T-helper 1 cell treated with Interleukin-12 subunit alpha and Interleukin-12 subunit beta and Interleukin-4 antibody, amounts not matched to agents 30 μg/mL and 1 μg/mL, for 36 hours (primary cell): ENCODE results near the gene PLIN4.

Experiments used
- H3K27ac Mint-ChIP-seq: one replicate; pipeline ENCODE4 v1.8.0; 2021; ENCODE audit warnings: mild to moderate bottlenecking, mixed read lengths
- H3K27me3 Mint-ChIP-seq: one replicate; pipeline ENCODE4 v1.8.0; 2021; ENCODE audit warnings: low read depth, mixed read lengths
- H3K36me3 Mint-ChIP-seq: one replicate; pipeline ENCODE4 v1.8.0; 2021; ENCODE audit warnings: low read depth, mixed read lengths
- H3K4me1 Mint-ChIP-seq: one replicate; pipeline ENCODE4 v1.8.0; 2021; ENCODE audit warnings: low read depth, mixed read lengths
- H3K4me3 Mint-ChIP-seq: one replicate; pipeline ENCODE4 v1.8.0; 2021; ENCODE audit warnings: mild to moderate bottlenecking, moderate library complexity, mixed read lengths
- H3K9me3 Mint-ChIP-seq: one replicate; pipeline ENCODE4 v1.8.0; 2021; ENCODE audit warnings: mixed read lengths

PLIN4 gene

GRCh38 chr19:4500841-4501591 is 17.3 kb downstream of the PLIN4 start:
- Mint-ChIP-seq H3K9me3 (no peaks in the 10 kb centered on the region), H3K36me3 (peaks cover 7% of the 10 kb centered on the region), H3K4me3 (no peak overlapping the region), H3K4me1 (peaks cover 2% of the 10 kb centered on the region), H3K27me3 (no peaks in the 10 kb centered on the region), H3K27ac (no peak overlapping the region)

GRCh38 chr19:4499855-4500254 is 18.4 kb downstream of the PLIN4 start:
- no peaks in the 10 kb centered on the region for H3K9me3 Mint-ChIP-seq
- no peaks in the 10 kb centered on the region for H3K27me3 Mint-ChIP-seq
- H3K27ac Mint-ChIP-seq, result no peak overlapping the region
- no peaks in the 10 kb centered on the region for H3K4me1 Mint-ChIP-seq
- peaks cover 2% of the 10 kb centered on the region for H3K36me3 Mint-ChIP-seq
- H3K4me3 Mint-ChIP-seq, result no peak overlapping the region

- no peaks in the 10 kb centered on the region for H3K4me1 Mint-ChIP-seq
- peaks cover 2% of the 10 kb centered on the region for H3K36me3 Mint-ChIP-seq
- H3K9me3 Mint-ChIP-seq, result no peaks in the 10 kb centered on the region
- H3K4me3 Mint-ChIP-seq, result no peak overlapping the region
- H3K27ac Mint-ChIP-seq, result no peak overlapping the region
- H3K27me3 Mint-ChIP-seq, result no peaks in the 10 kb centered on the region
These were observed 19.0 kb downstream of the PLIN4 start for GRCh38 chr19:4499318-4499717.

GRCh38 chr19:4498694-4499093 is 19.6 kb downstream of the PLIN4 start:
- no peaks in the 10 kb centered on the region for H3K27me3 Mint-ChIP-seq
- peaks cover 2% of the 10 kb centered on the region for H3K36me3 Mint-ChIP-seq
- H3K4me3 Mint-ChIP-seq, result no peak overlapping the region
- H3K9me3 Mint-ChIP-seq, result no peaks in the 10 kb centered on the region
- H3K27ac Mint-ChIP-seq, result no peak overlapping the region
- no peaks in the 10 kb centered on the region for H3K4me1 Mint-ChIP-seq

GRCh38 chr19:4497770-4498389 is 20.4 kb downstream of the PLIN4 start:
- H3K4me1 Mint-ChIP-seq, result no peaks in the 10 kb centered on the region
- no peaks in the 10 kb centered on the region for H3K9me3 Mint-ChIP-seq
- peaks cover 2% of the 10 kb centered on the region for H3K36me3 Mint-ChIP-seq
- H3K27me3 Mint-ChIP-seq, result no peaks in the 10 kb centered on the region
- H3K4me3 Mint-ChIP-seq, result no peak overlapping the region
- H3K27ac Mint-ChIP-seq, result no peak overlapping the region

GRCh38 chr19:4496304-4496703 is 22.0 kb downstream of the PLIN4 start:
- Mint-ChIP-seq H3K27ac (no peak overlapping the region), H3K36me3 (peaks cover 2% of the 10 kb centered on the region), H3K4me1 (no peaks in the 10 kb centered on the region), H3K27me3 (no peaks in the 10 kb centered on the region), H3K4me3 (no peak overlapping the region), H3K9me3 (no peaks in the 10 kb centered on the region)

- no peak overlapping the region for H3K27ac Mint-ChIP-seq
- no peaks in the 10 kb centered on the region for H3K4me1 Mint-ChIP-seq
- no peak overlapping the region for H3K4me3 Mint-ChIP-seq
- no peaks in the 10 kb centered on the region for H3K27me3 Mint-ChIP-seq
- H3K9me3 Mint-ChIP-seq, result no peaks in the 10 kb centered on the region
- peaks cover 4% of the 10 kb centered on the region for H3K36me3 Mint-ChIP-seq
These were observed 22.8 kb downstream of the PLIN4 start for GRCh38 chr19:4495471-4495870.

GRCh38 chr19:4494691-4495064 is 23.6 kb downstream of the PLIN4 start:
- no peaks in the 10 kb centered on the region for H3K4me1 Mint-ChIP-seq
- peak overlapping the region; percentile 52 for H3K27ac Mint-ChIP-seq
- no peaks in the 10 kb centered on the region for H3K9me3 Mint-ChIP-seq
- H3K4me3 Mint-ChIP-seq, result no peak overlapping the region
- H3K27me3 Mint-ChIP-seq, result no peaks in the 10 kb centered on the region
- H3K36me3 Mint-ChIP-seq, result peaks cover 9% of the 10 kb centered on the region

GRCh38 chr19:4493929-4494690 is 24.2 kb downstream of the PLIN4 start:
- Mint-ChIP-seq H3K27ac (no peak overlapping the region), H3K4me3 (no peak overlapping the region), H3K36me3 (peaks cover 11% of the 10 kb centered on the region), H3K9me3 (no peaks in the 10 kb centered on the region), H3K4me1 (no peaks in the 10 kb centered on the region), H3K27me3 (no peaks in the 10 kb centered on the region)

- Mint-ChIP-seq H3K9me3 (no peaks in the 10 kb centered on the region), H3K27me3 (no peaks in the 10 kb centered on the region), H3K36me3 (peaks cover 12% of the 10 kb centered on the region), H3K4me1 (no peaks in the 10 kb centered on the region), H3K4me3 (no peak overlapping the region), H3K27ac (no peak overlapping the region)
These were observed 25.0 kb downstream of the PLIN4 start for GRCh38 chr19:4493104-4493928.

- Mint-ChIP-seq H3K36me3 (peaks cover 14% of the 10 kb centered on the region), H3K4me1 (no peaks in the 10 kb centered on the region), H3K9me3 (no peaks in the 10 kb centered on the region), H3K27ac (no peak overlapping the region), H3K4me3 (no peak overlapping the region), H3K27me3 (no peaks in the 10 kb centered on the region)
These were observed 25.8 kb downstream of the PLIN4 start for GRCh38 chr19:4492337-4493103.

GRCh38 chr19:4491446-4491845 is 26.8 kb downstream of the PLIN4 start:
- Mint-ChIP-seq H3K27ac (no peak overlapping the region), H3K36me3 (peaks cover 15% of the 10 kb centered on the region), H3K9me3 (no peaks in the 10 kb centered on the region)

GRCh38 chr19:4488496-4488895 is 29.8 kb downstream of the PLIN4 start:
- H3K4me3 Mint-ChIP-seq, result no peak overlapping the region
- no peaks in the 10 kb centered on the region for H3K4me1 Mint-ChIP-seq
- no peak overlapping the region for H3K27ac Mint-ChIP-seq
- no peaks in the 10 kb centered on the region for H3K9me3 Mint-ChIP-seq
- peaks cover 19% of the 10 kb centered on the region for H3K36me3 Mint-ChIP-seq
- H3K27me3 Mint-ChIP-seq, result no peaks in the 10 kb centered on the region

More at GRCh38 chr19:4491446-4491845, 26.8 kb downstream of the PLIN4 start:
- Mint-ChIP-seq H3K27me3 (no peaks in the 10 kb centered on the region), H3K4me3 (no peak overlapping the region), H3K4me1 (no peaks in the 10 kb centered on the region)

- H3K27ac Mint-ChIP-seq, result no peak overlapping the region
These were observed 30.7 kb downstream of the PLIN4 start for GRCh38 chr19:4487572-4487971.

More at GRCh38 chr19:4487572-4487971, 30.7 kb downstream of the PLIN4 start:
- H3K4me1 Mint-ChIP-seq, result no peaks in the 10 kb centered on the region
- no peaks in the 10 kb centered on the region for H3K9me3 Mint-ChIP-seq
- H3K27me3 Mint-ChIP-seq, result no peaks in the 10 kb centered on the region
- H3K36me3 Mint-ChIP-seq, result peaks cover 20% of the 10 kb centered on the region
- no peak overlapping the region for H3K4me3 Mint-ChIP-seq
